Central memory CD8-positive, alpha-beta T cell (primary cell): ENCODE measurements around the gene ZNF750.

ENCODE experiments used
- ATAC-seq: fragments of 150-1000 bp; cut with Tn5 transposase; replicated peaks from 2 replicates; pipeline ENCODE4 v1.10.0; 2022; ENCODE audit warnings: mild to moderate bottlenecking, moderate FRiP score, moderate number of reproducible peaks; ENCODE audit not compliant: poor library complexity, severe bottlenecking; ENCODE audit errors: extremely low read depth
- DNase-seq, 2 donors: peaks; one replicate each; pipeline ENCODE4 v3.0.0; 2021; ENCODE audit warnings: low spot score in 2 of 2
- H3K27ac Mint-ChIP-seq: one replicate; pipeline ENCODE4 v1.8.0; 2022; ENCODE audit warnings: low read depth, mild to moderate bottlenecking, moderate library complexity, mixed read lengths
- H3K27me3 Mint-ChIP-seq: one replicate; pipeline ENCODE4 v1.8.0; 2022; ENCODE audit warnings: mixed read lengths
- H3K36me3 Mint-ChIP-seq: one replicate; pipeline ENCODE4 v1.8.0; 2022; ENCODE audit warnings: mild to moderate bottlenecking, moderate library complexity, mixed read lengths; ENCODE audit not compliant: insufficient read depth
- H3K4me1 Mint-ChIP-seq: one replicate; pipeline ENCODE4 v1.8.0; 2022; ENCODE audit warnings: mixed read lengths
- H3K4me3 Mint-ChIP-seq: one replicate; pipeline ENCODE4 v1.8.0; 2022; ENCODE audit warnings: mild to moderate bottlenecking, moderate library complexity, mixed read lengths
- H3K9me3 Mint-ChIP-seq: one replicate; pipeline ENCODE4 v1.8.0; 2022; ENCODE audit warnings: mixed read lengths

Gene ZNF750

GRCh38 chr17:82816358-82816757 is 23.5 kb downstream of the ZNF750 start:
- Mint-ChIP-seq H3K4me3 (no peak overlapping the region), H3K9me3 (peaks cover 6% of the 10 kb centered on the region), H3K27me3 (no peaks in the 10 kb centered on the region), H3K27ac (no peak overlapping the region), H3K4me1 (peaks cover 5% of the 10 kb centered on the region), H3K36me3 (peaks cover 12% of the 10 kb centered on the region)
- ATAC-seq (no peak), DNase-seq (no peak)

- Mint-ChIP-seq H3K27me3 (no peaks in the 10 kb centered on the region), H3K27ac (no peak overlapping the region), H3K4me3 (no peak overlapping the region), H3K9me3 (peaks cover 6% of the 10 kb centered on the region), H3K4me1 (peaks cover 5% of the 10 kb centered on the region), H3K36me3 (peaks cover 13% of the 10 kb centered on the region)
- DNase-seq: no peak
- ATAC-seq: no peak
Observed at GRCh38 chr17:82815790-82816305, 24.0 kb downstream of the ZNF750 start.

- Mint-ChIP-seq H3K4me1 (peaks cover 3% of the 10 kb centered on the region), H3K27me3 (no peaks in the 10 kb centered on the region), H3K36me3 (peaks cover 16% of the 10 kb centered on the region), H3K9me3 (peaks cover 2% of the 10 kb centered on the region), H3K4me3 (no peak overlapping the region), H3K27ac (no peak overlapping the region)
- ATAC-seq (no peak), DNase-seq (no peak)
Observed at GRCh38 chr17:82815354-82815753, 24.5 kb downstream of the ZNF750 start.

GRCh38 chr17:82814834-82815233 is 25.0 kb downstream of the ZNF750 start:
- Mint-ChIP-seq H3K9me3 (no peaks in the 10 kb centered on the region), H3K4me1 (no peaks in the 10 kb centered on the region), H3K4me3 (no peak overlapping the region), H3K27me3 (no peaks in the 10 kb centered on the region), H3K36me3 (peaks cover 19% of the 10 kb centered on the region), H3K27ac (no peak overlapping the region)
- DNase-seq: no peak
- no peak for ATAC-seq

GRCh38 chr17:82813299-82814051 is 26.3 kb downstream of the ZNF750 start:
- ATAC-seq (no peak), DNase-seq (no peak)
- Mint-ChIP-seq H3K4me3 (no peak overlapping the region), H3K27ac (peak overlapping the region; percentile 79), H3K9me3 (no peaks in the 10 kb centered on the region), H3K36me3 (peaks cover 19% of the 10 kb centered on the region), H3K4me1 (no peaks in the 10 kb centered on the region), H3K27me3 (no peaks in the 10 kb centered on the region)

- Mint-ChIP-seq H3K27ac (peak overlapping the region; percentile 79), H3K9me3 (no peaks in the 10 kb centered on the region), H3K4me3 (no peak overlapping the region), H3K36me3 (peaks cover 17% of the 10 kb centered on the region), H3K27me3 (no peaks in the 10 kb centered on the region), H3K4me1 (no peaks in the 10 kb centered on the region)
- ATAC-seq (no peak), DNase-seq (no peak)
Observed at GRCh38 chr17:82812601-82813000, 27.2 kb downstream of the ZNF750 start.

- no peak for DNase-seq
- Mint-ChIP-seq H3K9me3 (no peaks in the 10 kb centered on the region), H3K27me3 (no peaks in the 10 kb centered on the region), H3K27ac (no peak overlapping the region), H3K4me1 (no peaks in the 10 kb centered on the region), H3K36me3 (peaks cover 16% of the 10 kb centered on the region), H3K4me3 (no peak overlapping the region)
- ATAC-seq: no peak
Observed at GRCh38 chr17:82812058-82812457, 27.8 kb downstream of the ZNF750 start.

GRCh38 chr17:82810644-82811430 is 29.0 kb downstream of the ZNF750 start:
- no peaks in the 10 kb centered on the region for H3K27me3 Mint-ChIP-seq
- H3K27ac Mint-ChIP-seq: peak overlapping the region; percentile 19
- H3K4me1 Mint-ChIP-seq: no peaks in the 10 kb centered on the region
- peaks cover 13% of the 10 kb centered on the region for H3K36me3 Mint-ChIP-seq
- no peaks in the 10 kb centered on the region for H3K9me3 Mint-ChIP-seq
- no peak for DNase-seq
- no peak overlapping the region for H3K4me3 Mint-ChIP-seq
- no peak for ATAC-seq

- Mint-ChIP-seq H3K27me3 (no peaks in the 10 kb centered on the region), H3K36me3 (peaks cover 10% of the 10 kb centered on the region), H3K9me3 (no peaks in the 10 kb centered on the region), H3K4me3 (no peak overlapping the region), H3K4me1 (no peaks in the 10 kb centered on the region), H3K27ac (no peak overlapping the region)
- ATAC-seq (no peak), DNase-seq (no peak)
Observed at GRCh38 chr17:82808921-82809905, 30.6 kb downstream of the ZNF750 start.

- H3K36me3 Mint-ChIP-seq: peaks cover 8% of the 10 kb centered on the region
- no peak overlapping the region for H3K27ac Mint-ChIP-seq
- H3K4me1 Mint-ChIP-seq: peaks cover 4% of the 10 kb centered on the region
- no peaks in the 10 kb centered on the region for H3K27me3 Mint-ChIP-seq
- DNase-seq (no peak), ATAC-seq (no peak)
- no peak overlapping the region for H3K4me3 Mint-ChIP-seq
- H3K9me3 Mint-ChIP-seq: no peaks in the 10 kb centered on the region
Observed at GRCh38 chr17:82808006-82808405, 31.8 kb downstream of the ZNF750 start.

GRCh38 chr17:82807562-82807961 is 32.3 kb downstream of the ZNF750 start:
- Mint-ChIP-seq H3K4me3 (no peak overlapping the region), H3K27ac (no peak overlapping the region), H3K27me3 (no peaks in the 10 kb centered on the region), H3K9me3 (no peaks in the 10 kb centered on the region), H3K36me3 (peaks cover 8% of the 10 kb centered on the region), H3K4me1 (peaks cover 4% of the 10 kb centered on the region)
- DNase-seq: no peak
- no peak for ATAC-seq

GRCh38 chr17:82807101-82807500 is 32.7 kb downstream of the ZNF750 start:
- ATAC-seq: no peak
- peaks cover 8% of the 10 kb centered on the region for H3K36me3 Mint-ChIP-seq
- H3K4me3 Mint-ChIP-seq: no peak overlapping the region
- DNase-seq: no peak
- H3K4me1 Mint-ChIP-seq: peaks cover 4% of the 10 kb centered on the region
- H3K9me3 Mint-ChIP-seq: no peaks in the 10 kb centered on the region
- no peak overlapping the region for H3K27ac Mint-ChIP-seq
- no peaks in the 10 kb centered on the region for H3K27me3 Mint-ChIP-seq
